ENCODE measurements around the gene LIG3.

DNA sequence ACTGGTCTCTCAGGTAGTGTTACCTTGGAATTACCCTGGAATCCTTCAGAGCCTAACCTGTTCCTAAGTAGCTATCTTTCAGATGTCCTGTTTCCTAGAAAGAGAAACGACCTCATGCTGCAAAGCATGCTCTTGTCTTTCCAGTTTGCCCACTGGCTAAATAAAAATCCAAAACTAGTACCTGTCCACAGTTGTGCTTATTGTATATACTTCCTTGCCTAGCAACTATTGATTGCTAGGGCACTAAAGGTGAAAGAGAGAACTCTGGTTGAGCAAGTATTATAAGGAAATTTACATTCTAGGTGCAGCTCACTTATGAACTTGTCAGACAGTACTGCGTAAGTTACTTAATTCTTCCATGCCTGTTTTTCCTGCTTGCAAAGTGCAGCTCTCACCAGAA lies 38.5 kb downstream of the LIG3 start:
- TF ChIP-seq, protein P1, sequence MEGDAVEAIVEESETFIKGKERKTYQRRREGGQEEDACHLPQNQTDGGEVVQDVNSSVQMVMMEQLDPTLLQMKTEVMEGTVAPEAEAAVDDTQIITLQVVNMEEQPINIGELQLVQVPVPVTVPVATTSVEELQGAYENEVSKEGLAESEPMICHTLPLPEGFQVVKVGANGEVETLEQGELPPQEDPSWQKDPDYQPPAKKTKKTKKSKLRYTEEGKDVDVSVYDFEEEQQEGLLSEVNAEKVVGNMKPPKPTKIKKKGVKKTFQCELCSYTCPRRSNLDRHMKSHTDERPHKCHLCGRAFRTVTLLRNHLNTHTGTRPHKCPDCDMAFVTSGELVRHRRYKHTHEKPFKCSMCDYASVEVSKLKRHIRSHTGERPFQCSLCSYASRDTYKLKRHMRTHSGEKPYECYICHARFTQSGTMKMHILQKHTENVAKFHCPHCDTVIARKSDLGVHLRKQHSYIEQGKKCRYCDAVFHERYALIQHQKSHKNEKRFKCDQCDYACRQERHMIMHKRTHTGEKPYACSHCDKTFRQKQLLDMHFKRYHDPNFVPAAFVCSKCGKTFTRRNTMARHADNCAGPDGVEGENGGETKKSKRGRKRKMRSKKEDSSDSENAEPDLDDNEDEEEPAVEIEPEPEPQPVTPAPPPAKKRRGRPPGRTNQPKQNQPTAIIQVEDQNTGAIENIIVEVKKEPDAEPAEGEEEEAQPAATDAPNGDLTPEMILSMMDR (conservative IDR thresholded peaks at IDR 0.05; ENCODE audit: low read depth, low read length): no peak
- TF ChIP-seq RFX5 (IDR thresholded peaks at IDR 0.05; ENCODE audit: low read depth, low read length) (no peak), POLR2A (IDR thresholded peaks at IDR 0.05; ENCODE audit: low read depth, low read length) (no peak), RAD21 (IDR thresholded peaks at IDR 0.05; ENCODE audit: low read length) (no peak), MAFK (IDR thresholded peaks at IDR 0.05; ENCODE audit: low read depth, low read length) (no peak), SMC3 (IDR thresholded peaks at IDR 0.05; ENCODE audit: low read depth, low read length) (no peak)
- TF ChIP-seq, protein P2, sequence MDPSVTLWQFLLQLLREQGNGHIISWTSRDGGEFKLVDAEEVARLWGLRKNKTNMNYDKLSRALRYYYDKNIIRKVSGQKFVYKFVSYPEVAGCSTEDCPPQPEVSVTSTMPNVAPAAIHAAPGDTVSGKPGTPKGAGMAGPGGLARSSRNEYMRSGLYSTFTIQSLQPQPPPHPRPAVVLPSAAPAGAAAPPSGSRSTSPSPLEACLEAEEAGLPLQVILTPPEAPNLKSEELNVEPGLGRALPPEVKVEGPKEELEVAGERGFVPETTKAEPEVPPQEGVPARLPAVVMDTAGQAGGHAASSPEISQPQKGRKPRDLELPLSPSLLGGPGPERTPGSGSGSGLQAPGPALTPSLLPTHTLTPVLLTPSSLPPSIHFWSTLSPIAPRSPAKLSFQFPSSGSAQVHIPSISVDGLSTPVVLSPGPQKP (IDR thresholded peaks at IDR 0.05; ENCODE audit: borderline replicate concordance, low read depth, low read length): no peak
- TF ChIP-seq, protein P3, sequence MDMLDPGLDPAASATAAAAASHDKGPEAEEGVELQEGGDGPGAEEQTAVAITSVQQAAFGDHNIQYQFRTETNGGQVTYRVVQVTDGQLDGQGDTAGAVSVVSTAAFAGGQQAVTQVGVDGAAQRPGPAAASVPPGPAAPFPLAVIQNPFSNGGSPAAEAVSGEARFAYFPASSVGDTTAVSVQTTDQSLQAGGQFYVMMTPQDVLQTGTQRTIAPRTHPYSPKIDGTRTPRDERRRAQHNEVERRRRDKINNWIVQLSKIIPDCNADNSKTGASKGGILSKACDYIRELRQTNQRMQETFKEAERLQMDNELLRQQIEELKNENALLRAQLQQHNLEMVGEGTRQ (IDR thresholded peaks at IDR 0.05; ENCODE audit: low read depth, low read length): no peak
